ENCODE measurements around the gene CD99L2.

Gene CD99L2

GRCh38 chrX:150761176-150761818, 137.2 kb downstream of the CD99L2 start:
- no peak for DNase-seq

GRCh38 chrX:150759568-150760416, 138.7 kb downstream of the CD99L2 start:
- DNase-seq = no peak

- no peak for DNase-seq
These were observed 141.1 kb downstream of the CD99L2 start for GRCh38 chrX:150757371-150757770.

- DNase-seq = no peak
These were observed 144.5 kb downstream of the CD99L2 start for GRCh38 chrX:150753968-150754367.

- DNase-seq = no peak
These were observed 145.1 kb downstream of the CD99L2 start for GRCh38 chrX:150753357-150753756.

- DNase-seq = no peak
These were observed 146.3 kb downstream of the CD99L2 start for GRCh38 chrX:150752124-150752523.

GRCh38 chrX:150736475-150736874, 162.0 kb downstream of the CD99L2 start:
- DNase-seq = no peak

GRCh38 chrX:150731795-150732194, 166.7 kb downstream of the CD99L2 start:
- DNase-seq = no peak

- no peak for DNase-seq
These were observed 167.7 kb downstream of the CD99L2 start for GRCh38 chrX:150730719-150731118.

GRCh38 chrX:150729956-150730355, 168.5 kb downstream of the CD99L2 start:
- DNase-seq = no peak

GRCh38 chrX:150719621-150720020, 178.8 kb downstream of the CD99L2 start:
- DNase-seq = no peak
